Activated CD4-positive, alpha-beta T cell treated with anti-CD3 and anti-CD28 coated beads, Interleukin-2, amount 10 ng/mL, durations not matched to agents 7 days and 5 days (primary cell): ENCODE results near the gene PLA2G4D. TPM values are rescaled to one million over a fixed set of nuclear protein-coding genes. Genes with fewer than 3 reads are reported as not detected.

Experiments
- CTCF ChIA-PET: fragments of 350-600 bp; sonication (Branson Sonifier 250); formaldehyde crosslinking; loops from one replicate; lab custom pipeline; 2021; ENCODE audit warnings: antibody characterized with exemption; lab: Charles Lee
- POLR2A ChIA-PET: fragments of 350-600 bp; sonication (Branson Sonifier 250); formaldehyde crosslinking; loops from one replicate; lab custom pipeline; 2021; ENCODE audit warnings: antibody characterized with exemption; lab: Charles Lee
- DNase-seq: peaks from one replicate; pipeline ENCODE4 v3.0.0-alpha.2; 2020
- H3K27ac Mint-ChIP-seq: one replicate; pipeline ENCODE4 v1.8.0; 2021; ENCODE audit warnings: mild to moderate bottlenecking, moderate library complexity, mixed read lengths
- H3K27me3 Mint-ChIP-seq: one replicate; pipeline ENCODE4 v1.8.0; 2021; ENCODE audit warnings: mixed read lengths
- H3K36me3 Mint-ChIP-seq: one replicate; pipeline ENCODE4 v1.8.0; 2021; ENCODE audit warnings: low read depth, mixed read lengths
- H3K4me1 Mint-ChIP-seq: one replicate; pipeline ENCODE4 v1.8.0; 2021; ENCODE audit warnings: mixed read lengths
- H3K4me3 Mint-ChIP-seq: one replicate; pipeline ENCODE4 v1.8.0; 2021; ENCODE audit warnings: mild to moderate bottlenecking, moderate library complexity, mixed read lengths
- H3K9me3 Mint-ChIP-seq: one replicate; pipeline ENCODE4 v1.8.0; 2021; ENCODE audit warnings: mixed read lengths
- total RNA-seq, 2 experiments: library from RNA; stranded (reverse); gene quantifications; one replicate each; pipeline ENCODE4 v1.2.3, GENCODE V29; 2021

The PLA2G4D gene
- total RNA-seq, 2 experiments from 2014 or later = not detected

GRCh38 chr15:42085721-42086120, 8.6 kb downstream of the PLA2G4D start:
- DNase-seq = no peak
- Mint-ChIP-seq H3K4me3 (no peak overlapping the region), H3K4me1 (peaks cover 9% of the 10 kb centered on the region), H3K9me3 (no peaks in the 10 kb centered on the region), H3K27ac (no peak overlapping the region), H3K36me3 (no peaks in the 10 kb centered on the region), H3K27me3 (peaks cover 2% of the 10 kb centered on the region)
- POLR2A ChIA-PET = no interaction called here
- CTCF ChIA-PET = interaction anchor here (0.7 to 1.6 kb wide), 2 partner anchors 13 to 15 kb away, joined by 4 read pairs; no protein-coding TSS in a partner anchor

GRCh38 chr15:42085236-42085605, 9.1 kb downstream of the PLA2G4D start:
- ChIA-PET CTCF (interaction anchor here (1.6 to 3.1 kb wide), 3 partner anchors 8 to 15 kb away, joined by 4 to 15 read pairs (median 4); no protein-coding TSS in a partner anchor), POLR2A (no interaction called here)
- H3K4me1 Mint-ChIP-seq = peaks cover 9% of the 10 kb centered on the region
- DNase-seq = no peak
- no peak overlapping the region for H3K27ac Mint-ChIP-seq
- H3K4me3 Mint-ChIP-seq = no peak overlapping the region
- H3K27me3 Mint-ChIP-seq = peaks cover 5% of the 10 kb centered on the region
- no peaks in the 10 kb centered on the region for H3K9me3 Mint-ChIP-seq
- H3K36me3 Mint-ChIP-seq = no peaks in the 10 kb centered on the region

GRCh38 chr15:42084465-42085235, 9.7 kb downstream of the PLA2G4D start:
- CTCF ChIA-PET = interaction anchor here (0.6 to 4.6 kb wide), 14 partner anchors 9 to 393 kb away, joined by 3 to 29 read pairs (median 3); partner anchors contain the start of gene MAPKBP1
- DNase-seq = peak; percentile 39
- POLR2A ChIA-PET = no interaction called here
- Mint-ChIP-seq H3K27me3 (peaks cover 6% of the 10 kb centered on the region), H3K4me3 (no peak overlapping the region), H3K9me3 (no peaks in the 10 kb centered on the region), H3K36me3 (no peaks in the 10 kb centered on the region), H3K4me1 (peaks cover 9% of the 10 kb centered on the region), H3K27ac (no peak overlapping the region)

- CTCF ChIA-PET = interaction anchor here (1.0 to 4.6 kb wide), 13 partner anchors 9 to 310 kb away, joined by 3 to 29 read pairs (median 3); partner anchors contain the start of gene MAPKBP1
- Mint-ChIP-seq H3K9me3 (no peaks in the 10 kb centered on the region), H3K4me3 (no peak overlapping the region), H3K4me1 (peaks cover 9% of the 10 kb centered on the region), H3K27me3 (peaks cover 6% of the 10 kb centered on the region), H3K36me3 (no peaks in the 10 kb centered on the region), H3K27ac (no peak overlapping the region)
- DNase-seq = no peak
- POLR2A ChIA-PET = no interaction called here
Measured at GRCh38 chr15:42083916-42084315, 10.4 kb downstream of the PLA2G4D start.

GRCh38 chr15:42083605-42083908, 10.8 kb downstream of the PLA2G4D start:
- CTCF ChIA-PET = interaction anchor here (0.6 to 4.6 kb wide), 10 partner anchors 10 to 102 kb away, joined by 3 to 29 read pairs (median 4); no protein-coding TSS in a partner anchor
- POLR2A ChIA-PET = no interaction called here
- H3K4me1 Mint-ChIP-seq = peaks cover 9% of the 10 kb centered on the region

GRCh38 chr15:42082823-42083604, 11.3 kb downstream of the PLA2G4D start:
- Mint-ChIP-seq H3K27ac (no peak overlapping the region), H3K4me3 (no peak overlapping the region), H3K36me3 (no peaks in the 10 kb centered on the region), H3K27me3 (peaks cover 8% of the 10 kb centered on the region), H3K9me3 (no peaks in the 10 kb centered on the region), H3K4me1 (peaks cover 9% of the 10 kb centered on the region)
- CTCF ChIA-PET = interaction anchor here (0.6 to 4.6 kb wide), 10 partner anchors 10 to 310 kb away, joined by 3 to 29 read pairs (median 4); no protein-coding TSS in a partner anchor
- DNase-seq = no peak
- POLR2A ChIA-PET = no interaction called here

More at GRCh38 chr15:42083605-42083908, 10.8 kb downstream of the PLA2G4D start:
- Mint-ChIP-seq H3K36me3 (no peaks in the 10 kb centered on the region), H3K9me3 (no peaks in the 10 kb centered on the region), H3K4me3 (no peak overlapping the region), H3K27ac (no peak overlapping the region), H3K27me3 (peaks cover 7% of the 10 kb centered on the region)
- no peak for DNase-seq

- Mint-ChIP-seq H3K27ac (no peak overlapping the region), H3K4me1 (peaks cover 9% of the 10 kb centered on the region), H3K4me3 (no peak overlapping the region), H3K9me3 (no peaks in the 10 kb centered on the region), H3K36me3 (no peaks in the 10 kb centered on the region), H3K27me3 (peaks cover 10% of the 10 kb centered on the region)
- DNase-seq = no peak
- ChIA-PET CTCF (interaction anchor here (1.3 to 4.6 kb wide), 4 partner anchors 9 to 309 kb away, joined by 3 to 29 read pairs (median 10); no protein-coding TSS in a partner anchor), POLR2A (no interaction called here)
Measured at GRCh38 chr15:42082141-42082540, 12.2 kb downstream of the PLA2G4D start.

GRCh38 chr15:42080919-42081830, 13.2 kb downstream of the PLA2G4D start:
- H3K36me3 Mint-ChIP-seq = no peaks in the 10 kb centered on the region
- CTCF ChIA-PET = interaction anchor here (0.6 to 4.6 kb wide), 6 partner anchors 8 to 398 kb away, joined by 3 to 29 read pairs (median 3); no protein-coding TSS in a partner anchor
- no peaks in the 10 kb centered on the region for H3K9me3 Mint-ChIP-seq
- peaks cover 13% of the 10 kb centered on the region for H3K27me3 Mint-ChIP-seq
- DNase-seq = no peak
- POLR2A ChIA-PET = interaction anchor here (0.6 kb wide), 1 partner anchor 27 kb away, joined by 4 read pairs; no protein-coding TSS in a partner anchor
- no peak overlapping the region for H3K27ac Mint-ChIP-seq
- no peak overlapping the region for H3K4me3 Mint-ChIP-seq
- H3K4me1 Mint-ChIP-seq = peaks cover 9% of the 10 kb centered on the region

GRCh38 chr15:42080186-42080918, 14.0 kb downstream of the PLA2G4D start:
- no peak overlapping the region for H3K27ac Mint-ChIP-seq
- no peaks in the 10 kb centered on the region for H3K9me3 Mint-ChIP-seq
- CTCF ChIA-PET = interaction anchor here (0.6 to 4.6 kb wide), 5 partner anchors 7 to 397 kb away, joined by 3 to 29 read pairs (median 3); no protein-coding TSS in a partner anchor
- H3K27me3 Mint-ChIP-seq = peaks cover 13% of the 10 kb centered on the region
- H3K4me3 Mint-ChIP-seq = no peak overlapping the region
- POLR2A ChIA-PET = no interaction called here
- H3K36me3 Mint-ChIP-seq = no peaks in the 10 kb centered on the region
- no peak for DNase-seq
- peaks cover 9% of the 10 kb centered on the region for H3K4me1 Mint-ChIP-seq

GRCh38 chr15:42079401-42079908, 14.9 kb downstream of the PLA2G4D start:
- no peaks in the 10 kb centered on the region for H3K36me3 Mint-ChIP-seq
- ChIA-PET CTCF (no interaction called here), POLR2A (no interaction called here)
- no peak overlapping the region for H3K27ac Mint-ChIP-seq
- peaks cover 13% of the 10 kb centered on the region for H3K27me3 Mint-ChIP-seq
- peaks cover 2% of the 10 kb centered on the region for H3K4me1 Mint-ChIP-seq
- no peak overlapping the region for H3K4me3 Mint-ChIP-seq
- no peak for DNase-seq
- no peaks in the 10 kb centered on the region for H3K9me3 Mint-ChIP-seq

- no peak overlapping the region for H3K27ac Mint-ChIP-seq
- no peak for DNase-seq
- H3K36me3 Mint-ChIP-seq = no peaks in the 10 kb centered on the region
- H3K4me1 Mint-ChIP-seq = no peaks in the 10 kb centered on the region
- ChIA-PET CTCF (interaction anchor here (0.8 to 1.1 kb wide), 2 partner anchors 16 to 32 kb away, joined by 3 read pairs; partner anchors contain the start of gene PLA2G4D), POLR2A (no interaction called here)
- H3K4me3 Mint-ChIP-seq = no peak overlapping the region
- peaks cover 17% of the 10 kb centered on the region for H3K27me3 Mint-ChIP-seq
- H3K9me3 Mint-ChIP-seq = no peaks in the 10 kb centered on the region
Measured at GRCh38 chr15:42078903-42079302, 15.5 kb downstream of the PLA2G4D start.
